Measurements from ENCODE around the gene RRP9.

The RRP9 gene

DNA sequence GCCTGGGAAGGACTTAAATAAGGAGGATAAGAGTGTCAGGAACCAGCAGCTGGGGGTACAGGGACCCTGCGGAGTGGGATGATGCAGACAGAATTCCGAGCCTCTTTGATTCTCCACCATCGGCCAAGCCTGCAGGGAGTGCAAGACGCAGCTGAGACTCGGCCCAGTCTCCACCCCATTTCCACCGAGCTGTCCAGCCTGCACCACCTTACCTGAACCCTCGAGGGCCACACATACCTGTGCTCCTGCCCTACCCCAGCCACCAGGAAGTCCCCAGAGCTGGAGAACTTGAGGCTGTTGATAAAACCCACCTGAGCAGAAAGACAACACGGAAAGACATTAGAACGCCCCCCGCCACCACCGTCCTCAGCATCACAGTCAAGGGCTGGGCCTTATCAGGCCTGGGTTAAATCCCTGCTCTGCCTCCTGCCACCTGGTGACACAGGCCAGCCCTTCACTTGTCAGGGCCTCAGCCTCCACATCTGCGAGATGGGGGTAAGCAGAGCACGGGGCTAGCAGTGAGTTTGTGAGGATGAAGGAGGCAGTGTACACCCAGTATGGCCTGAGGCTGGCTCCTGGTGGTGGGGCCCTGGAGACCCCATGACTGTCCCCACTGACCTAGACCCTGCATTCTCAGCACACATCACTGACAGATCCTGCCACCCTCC, 8.1 kb downstream of the RRP9 start:
- TF ChIP-seq CTCF (IDR thresholded peaks at IDR 0.05; ENCODE audit: low read length) (no peak), EZH2 (IDR thresholded peaks at IDR 0.05; ENCODE audit: borderline replicate concordance, low read length) (no peak)
- H3K36me3 ChIP-seq (ENCODE audit: insufficient read depth, low read length): peaks cover 53% of the 10 kb centered on the region
- no peaks in the 10 kb centered on the region for H3F3A ChIP-seq (ENCODE audit: insufficient read depth, low read length)
- no peaks in the 10 kb centered on the region for H3K9me3 ChIP-seq (ENCODE audit: low read length)
- no peak overlapping the region for H3K4me3 ChIP-seq (ENCODE audit: low read depth, low read length, poor library complexity, severe bottlenecking)
- no peak overlapping the region for H3K4me2 ChIP-seq (ENCODE audit: low read length)
- H4K20me1 ChIP-seq (ENCODE audit: insufficient read depth, low read length): no peaks in the 10 kb centered on the region
- H2AFZ ChIP-seq (ENCODE audit: low read length): no peak overlapping the region
- no peak overlapping the region for H3K27ac ChIP-seq (ENCODE audit: low read depth, low read length, poor library complexity, severe bottlenecking)
- no peaks in the 10 kb centered on the region for H3K27me3 ChIP-seq (ENCODE audit: insufficient read depth, low read length)
- H3K4me1 ChIP-seq (ENCODE audit: insufficient read depth, low read length, severe bottlenecking): no peaks in the 10 kb centered on the region
- no peaks in the 10 kb centered on the region for H3K9me2 ChIP-seq (ENCODE audit: low read depth, low read length)
- H3K9ac ChIP-seq (ENCODE audit: low read length): no peak overlapping the region
- H3K79me2 ChIP-seq (ENCODE audit: insufficient read depth, low read length): no peaks in the 10 kb centered on the region

DNA sequence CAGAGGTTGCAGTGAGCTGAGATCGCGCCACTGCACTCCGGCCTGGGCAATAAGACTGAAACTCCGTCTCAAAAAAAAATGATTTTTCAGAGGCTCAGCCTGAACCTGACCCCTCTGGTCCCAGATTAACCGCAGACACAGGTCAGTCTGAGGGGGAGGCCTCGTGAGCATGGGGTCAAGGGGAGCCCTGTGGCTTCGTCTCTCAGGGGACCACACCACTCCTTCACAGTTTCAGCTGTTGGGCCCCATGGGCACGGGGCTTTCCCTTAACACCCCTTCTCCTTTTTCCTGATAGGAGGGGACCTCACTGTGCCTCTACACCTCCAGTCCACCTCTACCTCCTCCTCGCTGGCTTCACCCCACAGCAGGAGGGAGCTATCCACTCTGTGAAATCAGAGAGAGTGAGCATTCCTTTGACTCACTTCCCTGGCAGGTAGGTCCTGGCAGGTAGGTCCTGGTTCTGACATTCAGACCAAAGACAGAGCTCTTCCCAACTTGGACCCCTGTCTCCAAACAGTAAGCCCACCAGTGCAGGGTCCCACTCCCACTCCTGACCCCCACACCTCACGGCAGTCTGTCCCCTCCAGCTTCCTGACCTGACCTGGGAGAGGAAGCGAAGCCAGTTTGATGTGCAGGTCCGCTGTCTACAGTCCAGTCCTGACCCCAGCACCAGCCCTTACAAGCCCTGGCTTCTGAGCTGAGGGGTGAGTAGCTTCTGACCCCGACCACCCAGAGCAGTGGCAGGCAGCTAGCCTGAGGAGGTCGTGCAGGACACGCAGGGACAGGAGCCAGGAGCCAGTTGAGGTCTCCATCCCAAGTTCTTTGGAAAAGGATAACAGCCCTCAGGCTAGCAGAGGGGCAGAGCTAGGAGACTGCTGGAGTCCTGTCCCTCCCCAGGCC, 9.0 kb downstream of the RRP9 start:
- Histone ChIP-seq H2AFZ (ENCODE audit: low read length) (no peak overlapping the region), H3K79me2 (ENCODE audit: insufficient read depth, low read length) (no peaks in the 10 kb centered on the region), H3K4me2 (ENCODE audit: low read length) (no peak overlapping the region), H3K9ac (ENCODE audit: low read length) (no peak overlapping the region), H3K4me3 (ENCODE audit: low read depth, low read length, poor library complexity, severe bottlenecking) (no peak overlapping the region), H4K20me1 (ENCODE audit: insufficient read depth, low read length) (no peaks in the 10 kb centered on the region), H3K27me3 (ENCODE audit: insufficient read depth, low read length) (no peaks in the 10 kb centered on the region), H3K4me1 (ENCODE audit: insufficient read depth, low read length, severe bottlenecking) (no peaks in the 10 kb centered on the region), H3K9me2 (ENCODE audit: low read depth, low read length) (no peaks in the 10 kb centered on the region), H3K27ac (ENCODE audit: low read depth, low read length, poor library complexity, severe bottlenecking) (no peak overlapping the region), H3F3A (ENCODE audit: insufficient read depth, low read length) (no peaks in the 10 kb centered on the region), H3K36me3 (ENCODE audit: insufficient read depth, low read length) (peaks cover 51% of the 10 kb centered on the region), H3K9me3 (ENCODE audit: low read length) (no peaks in the 10 kb centered on the region)
- no peak for TF ChIP-seq CTCF (IDR thresholded peaks at IDR 0.05; ENCODE audit: low read length)
- no peak for TF ChIP-seq EZH2 (IDR thresholded peaks at IDR 0.05; ENCODE audit: borderline replicate concordance, low read length)

GRCh38 chr3:51931756-51932155, 9.9 kb downstream of the RRP9 start:
- Histone ChIP-seq H3K4me2 (ENCODE audit: low read length) (no peak overlapping the region), H3K79me2 (ENCODE audit: insufficient read depth, low read length) (no peaks in the 10 kb centered on the region), H3K9me3 (ENCODE audit: low read length) (no peaks in the 10 kb centered on the region), H3K27ac (ENCODE audit: low read depth, low read length, poor library complexity, severe bottlenecking) (no peak overlapping the region), H3K27me3 (ENCODE audit: insufficient read depth, low read length) (no peaks in the 10 kb centered on the region), H3K4me1 (ENCODE audit: insufficient read depth, low read length, severe bottlenecking) (no peaks in the 10 kb centered on the region), H2AFZ (ENCODE audit: low read length) (no peak overlapping the region), H3F3A (ENCODE audit: insufficient read depth, low read length) (no peaks in the 10 kb centered on the region), H4K20me1 (ENCODE audit: insufficient read depth, low read length) (no peaks in the 10 kb centered on the region), H3K4me3 (ENCODE audit: low read depth, low read length, poor library complexity, severe bottlenecking) (no peak overlapping the region), H3K9ac (ENCODE audit: low read length) (no peak overlapping the region), H3K36me3 (ENCODE audit: insufficient read depth, low read length) (peaks cover 43% of the 10 kb centered on the region), H3K9me2 (ENCODE audit: low read depth, low read length) (no peaks in the 10 kb centered on the region)
- TF ChIP-seq EZH2 (IDR thresholded peaks at IDR 0.05; ENCODE audit: borderline replicate concordance, low read length) (no peak), CTCF (IDR thresholded peaks at IDR 0.05; ENCODE audit: low read length) (no peak)

Data from OCI-LY1 (cell line).